ENCODE measurements around the gene PPME1. TPM values are rescaled to one million over a fixed set of nuclear protein-coding genes. Genes with fewer than 3 reads are reported as not detected.
"Not testable (repeated sequence)": the region's sequence is repeated elsewhere in the genome, so short reads cannot be mapped to it uniquely, and the experiment has no call there.

The PPME1 gene, protein sequence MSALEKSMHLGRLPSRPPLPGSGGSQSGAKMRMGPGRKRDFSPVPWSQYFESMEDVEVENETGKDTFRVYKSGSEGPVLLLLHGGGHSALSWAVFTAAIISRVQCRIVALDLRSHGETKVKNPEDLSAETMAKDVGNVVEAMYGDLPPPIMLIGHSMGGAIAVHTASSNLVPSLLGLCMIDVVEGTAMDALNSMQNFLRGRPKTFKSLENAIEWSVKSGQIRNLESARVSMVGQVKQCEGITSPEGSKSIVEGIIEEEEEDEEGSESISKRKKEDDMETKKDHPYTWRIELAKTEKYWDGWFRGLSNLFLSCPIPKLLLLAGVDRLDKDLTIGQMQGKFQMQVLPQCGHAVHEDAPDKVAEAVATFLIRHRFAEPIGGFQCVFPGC
- 51.3 TPM for polyA plus RNA-seq (2013, experiment 1 of 4)
- polyA plus RNA-seq (2013, experiment 2 of 4), result 43.0 TPM
- 36.3 TPM for polyA plus RNA-seq (2013, experiment 3 of 4)
- 42.2 TPM for polyA plus RNA-seq (2013, experiment 4 of 4)

DNA sequence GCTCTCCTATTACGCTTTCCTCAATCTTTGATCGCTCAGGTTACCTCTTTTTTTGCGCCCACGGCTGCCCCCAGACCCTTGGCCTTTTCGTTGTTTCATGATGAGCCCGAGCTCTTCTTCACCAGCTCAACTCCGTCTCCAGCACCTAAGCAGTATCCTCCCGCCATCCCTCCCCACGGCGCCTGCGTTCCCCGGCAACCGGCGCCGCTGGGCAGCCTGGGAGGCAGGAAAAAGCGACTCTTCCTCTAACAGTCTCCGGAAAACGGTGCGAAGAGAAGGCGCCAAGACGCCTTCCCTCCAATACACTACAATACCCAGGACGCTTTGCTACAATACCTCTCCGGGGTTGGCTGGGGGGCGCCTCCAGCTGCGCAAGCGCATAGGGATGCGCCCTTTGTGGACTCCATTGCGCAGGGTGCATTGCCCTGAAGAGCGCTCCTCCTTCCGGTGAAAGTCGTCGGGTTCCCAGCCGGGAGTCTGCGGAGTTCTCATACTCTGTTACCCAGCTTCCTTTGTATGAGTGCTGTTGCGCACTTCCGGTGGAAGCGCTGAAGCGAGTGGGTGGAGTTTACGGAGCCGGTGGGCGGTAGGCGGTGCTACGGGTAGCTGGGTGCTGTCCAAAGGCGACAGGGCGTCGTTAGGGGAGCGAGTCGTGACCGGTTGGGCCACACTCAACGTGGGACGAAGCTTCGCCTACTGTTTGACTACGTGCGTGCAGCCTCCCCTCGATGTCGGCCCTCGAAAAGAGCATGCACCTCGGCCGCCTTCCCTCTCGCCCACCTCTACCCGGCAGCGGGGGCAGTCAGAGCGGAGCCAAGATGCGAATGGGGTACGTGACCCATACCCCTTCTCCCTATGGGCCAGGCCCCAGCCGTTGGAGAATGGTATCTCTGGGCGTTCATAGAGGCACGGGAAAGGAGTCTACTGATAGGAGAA, at the start of gene PPME1, which contains the start of gene C2CD3:
PPME1 (plus strand) TSS at position 596 of the 936 bp plus-strand sequence; CDS start at position 729, 133 bp downstream.
C2CD3 (minus strand) TSS at position 309 of the 936 bp plus-strand sequence; CDS start at position 99, 210 bp downstream.
- peaks cover 20% of the 10 kb centered on the region for H3K4me1 ChIP-seq (ENCODE audit: control insufficient read depth, insufficient read depth, low read length)
- peak within 1 kb of the TSS; percentile 87 for H3K27ac ChIP-seq (ENCODE audit: insufficient read depth, low read depth, low read length, poor library complexity, severe bottlenecking)
- no peaks in the 10 kb centered on the region for H3K27me3 ChIP-seq (ENCODE audit: control insufficient read depth, insufficient read depth, low read length, poor library complexity, severe bottlenecking)
- peaks cover 10% of the 10 kb centered on the region for H3K36me3 ChIP-seq (ENCODE audit: control insufficient read depth, insufficient read depth, low read length)
- H3K4me3 ChIP-seq (ENCODE audit: insufficient read depth, low read depth, low read length), result peak within 1 kb of the TSS; percentile 97
- no peaks in the 10 kb centered on the region for H3K9me3 ChIP-seq (ENCODE audit: control insufficient read depth, low read length)
- WGBS, 2 experiments, result 0% methylated on average over 68 of the region's 68 CpGs

- 93 to 94% methylated on average over 5 of the region's 5 CpGs for WGBS, 2 experiments
- H3K9me3 ChIP-seq (ENCODE audit: control insufficient read depth, low read length), result no peaks in the 10 kb centered on the region
- H3K4me3 ChIP-seq (ENCODE audit: insufficient read depth, low read depth, low read length), result no peak overlapping the region
Observed at GRCh38 chr11:74121804-74122203, 49.3 kb upstream of the PPME1 start.

GRCh38 chr11:74123008-74123448, 48.1 kb upstream of the PPME1 start:
- H3K27ac ChIP-seq (ENCODE audit: insufficient read depth, low read depth, low read length, poor library complexity, severe bottlenecking), result no peak overlapping the region
- H3K4me1 ChIP-seq (ENCODE audit: control insufficient read depth, insufficient read depth, low read length), result no peaks in the 10 kb centered on the region
- H3K36me3 ChIP-seq (ENCODE audit: control insufficient read depth, insufficient read depth, low read length), result no peaks in the 10 kb centered on the region
- no peak overlapping the region for H3K4me3 ChIP-seq (ENCODE audit: insufficient read depth, low read depth, low read length)
- no peaks in the 10 kb centered on the region for H3K27me3 ChIP-seq (ENCODE audit: control insufficient read depth, insufficient read depth, low read length, poor library complexity, severe bottlenecking)
- H3K9me3 ChIP-seq (ENCODE audit: control insufficient read depth, low read length), result no peaks in the 10 kb centered on the region

More at GRCh38 chr11:74121804-74122203, 49.3 kb upstream of the PPME1 start:
- Histone ChIP-seq H3K36me3 (ENCODE audit: control insufficient read depth, insufficient read depth, low read length) (peaks cover 4% of the 10 kb centered on the region), H3K4me1 (ENCODE audit: control insufficient read depth, insufficient read depth, low read length) (no peaks in the 10 kb centered on the region), H3K27ac (ENCODE audit: insufficient read depth, low read depth, low read length, poor library complexity, severe bottlenecking) (no peak overlapping the region), H3K27me3 (ENCODE audit: control insufficient read depth, insufficient read depth, low read length, poor library complexity, severe bottlenecking) (no peaks in the 10 kb centered on the region)

DNA sequence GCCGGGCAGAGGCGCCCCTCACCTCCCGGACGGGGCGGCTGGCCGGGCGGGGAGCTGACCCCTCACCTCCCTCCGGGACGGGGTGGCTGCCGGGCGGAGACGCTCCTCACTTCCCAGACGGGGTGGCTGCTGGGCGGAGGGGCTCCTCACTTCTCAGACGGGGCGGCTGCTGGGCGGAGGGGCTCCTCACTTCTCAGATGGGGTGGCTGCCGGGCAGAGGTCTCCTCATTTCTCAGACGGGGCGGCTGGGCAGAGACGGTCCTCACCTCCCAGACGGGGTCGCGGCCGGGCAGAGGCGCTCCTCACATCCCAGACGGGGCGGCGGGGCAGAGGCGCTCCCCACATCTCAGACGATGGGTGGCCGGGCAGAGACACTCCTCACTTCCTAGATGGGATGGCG, 42.0 kb upstream of the PPME1 start:
- not testable (repeated sequence) for H3K4me3 ChIP-seq (ENCODE audit: insufficient read depth, low read depth, low read length); H3K27ac ChIP-seq (ENCODE audit: insufficient read depth, low read depth, low read length, poor library complexity, severe bottlenecking); H3K4me1 ChIP-seq (ENCODE audit: control insufficient read depth, insufficient read depth, low read length); H3K27me3 ChIP-seq (ENCODE audit: control insufficient read depth, insufficient read depth, low read length, poor library complexity, severe bottlenecking); H3K9me3 ChIP-seq (ENCODE audit: control insufficient read depth, low read length)
- peaks cover 22% of the 10 kb centered on the region for H3K36me3 ChIP-seq (ENCODE audit: control insufficient read depth, insufficient read depth, low read length)
- WGBS, 2 experiments, result 94 to 97% methylated on average over 27 to 29 of the region's 33 CpGs

GRCh38 chr11:74132833-74133232, 38.3 kb upstream of the PPME1 start:
- Histone ChIP-seq H3K36me3 (ENCODE audit: control insufficient read depth, insufficient read depth, low read length) (peaks cover 28% of the 10 kb centered on the region), H3K4me3 (ENCODE audit: insufficient read depth, low read depth, low read length) (no peak overlapping the region)

GRCh38 chr11:74133436-74133835, 37.7 kb upstream of the PPME1 start:
- no peaks in the 10 kb centered on the region for H3K4me1 ChIP-seq (ENCODE audit: control insufficient read depth, insufficient read depth, low read length)
- H3K27ac ChIP-seq (ENCODE audit: insufficient read depth, low read depth, low read length, poor library complexity, severe bottlenecking), result no peak overlapping the region
- H3K36me3 ChIP-seq (ENCODE audit: control insufficient read depth, insufficient read depth, low read length), result peaks cover 28% of the 10 kb centered on the region
- H3K9me3 ChIP-seq (ENCODE audit: control insufficient read depth, low read length), result no peaks in the 10 kb centered on the region
- no peaks in the 10 kb centered on the region for H3K27me3 ChIP-seq (ENCODE audit: control insufficient read depth, insufficient read depth, low read length, poor library complexity, severe bottlenecking)
- H3K4me3 ChIP-seq (ENCODE audit: insufficient read depth, low read depth, low read length), result no peak overlapping the region
- WGBS, 2 experiments, result 95 to 98% methylated on average over 2 to 3 of the region's 3 CpGs

More at GRCh38 chr11:74132833-74133232, 38.3 kb upstream of the PPME1 start:
- Histone ChIP-seq H3K27ac (ENCODE audit: insufficient read depth, low read depth, low read length, poor library complexity, severe bottlenecking) (no peak overlapping the region), H3K9me3 (ENCODE audit: control insufficient read depth, low read length) (no peaks in the 10 kb centered on the region), H3K27me3 (ENCODE audit: control insufficient read depth, insufficient read depth, low read length, poor library complexity, severe bottlenecking) (no peaks in the 10 kb centered on the region), H3K4me1 (ENCODE audit: control insufficient read depth, insufficient read depth, low read length) (no peaks in the 10 kb centered on the region)
- WGBS, 2 experiments, result 85 to 98% methylated on average over 3 of the region's 3 CpGs

DNA sequence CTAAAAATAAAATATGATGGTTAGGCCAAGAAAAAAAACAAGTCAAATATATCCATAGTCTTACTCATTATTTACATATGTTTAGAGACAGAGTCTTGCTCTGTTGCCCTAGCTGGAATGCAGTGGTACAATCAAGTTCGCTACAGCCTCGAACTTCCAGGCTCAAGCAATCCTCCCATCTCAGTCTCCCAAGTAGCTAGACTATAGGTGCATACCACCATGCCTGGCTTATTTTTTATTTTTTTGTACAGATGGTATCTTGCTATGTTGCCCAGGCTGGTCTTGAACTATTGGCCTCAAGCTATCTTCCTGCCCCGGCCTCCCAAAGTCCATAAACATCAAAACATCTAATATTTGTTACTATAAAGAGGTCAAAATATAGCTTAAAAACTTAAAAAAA, 36.4 kb upstream of the PPME1 start:
- Histone ChIP-seq H3K4me3 (ENCODE audit: insufficient read depth, low read depth, low read length) (no peak overlapping the region), H3K36me3 (ENCODE audit: control insufficient read depth, insufficient read depth, low read length) (peaks cover 28% of the 10 kb centered on the region), H3K27me3 (ENCODE audit: control insufficient read depth, insufficient read depth, low read length, poor library complexity, severe bottlenecking) (no peaks in the 10 kb centered on the region), H3K27ac (ENCODE audit: insufficient read depth, low read depth, low read length, poor library complexity, severe bottlenecking) (no peak overlapping the region), H3K4me1 (ENCODE audit: control insufficient read depth, insufficient read depth, low read length) (no peaks in the 10 kb centered on the region), H3K9me3 (ENCODE audit: control insufficient read depth, low read length) (no peaks in the 10 kb centered on the region)
- 92 to 96% methylated on average over 2 of the region's 3 CpGs for WGBS, 2 experiments

DNA sequence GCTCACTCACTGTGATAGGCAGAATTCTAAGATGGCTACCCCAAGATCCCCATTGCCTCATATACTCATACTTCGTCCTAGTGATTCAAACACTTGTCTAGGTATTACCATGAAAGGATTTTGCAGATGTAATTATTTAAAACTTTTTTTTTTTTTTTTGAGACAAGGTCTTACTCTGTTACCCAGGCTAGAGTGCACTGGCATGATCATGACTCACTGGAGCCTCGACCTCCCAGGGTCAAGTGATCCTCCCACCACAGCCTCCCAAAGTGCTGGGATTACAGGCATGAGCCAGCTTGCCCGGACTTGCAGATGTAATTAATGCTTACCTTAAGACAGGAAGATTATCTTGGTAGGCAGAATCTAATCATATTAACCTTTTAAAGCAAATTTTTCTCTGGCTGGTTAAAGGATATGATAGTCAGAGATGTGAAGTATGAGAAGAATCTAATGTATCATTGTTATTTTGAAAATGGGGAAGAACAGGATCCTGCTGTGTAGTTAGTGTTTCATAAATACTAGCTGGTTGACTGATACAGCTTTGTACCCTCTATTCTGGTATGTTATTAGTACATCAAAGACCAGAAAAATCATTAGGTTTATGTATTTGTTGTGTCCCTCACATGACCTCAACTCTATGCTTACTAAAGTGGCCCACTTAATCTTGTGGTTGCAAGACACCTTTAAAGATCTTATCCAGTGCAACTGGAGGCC, 35.8 kb upstream of the PPME1 start:
- Histone ChIP-seq H3K27me3 (ENCODE audit: control insufficient read depth, insufficient read depth, low read length, poor library complexity, severe bottlenecking) (no peaks in the 10 kb centered on the region), H3K4me3 (ENCODE audit: insufficient read depth, low read depth, low read length) (no peak overlapping the region), H3K4me1 (ENCODE audit: control insufficient read depth, insufficient read depth, low read length) (no peaks in the 10 kb centered on the region), H3K36me3 (ENCODE audit: control insufficient read depth, insufficient read depth, low read length) (peaks cover 26% of the 10 kb centered on the region), H3K9me3 (ENCODE audit: control insufficient read depth, low read length) (no peaks in the 10 kb centered on the region), H3K27ac (ENCODE audit: insufficient read depth, low read depth, low read length, poor library complexity, severe bottlenecking) (no peak overlapping the region)
- 93 to 100% methylated on average over 2 to 3 of the region's 3 CpGs for WGBS, 2 experiments

DNA sequence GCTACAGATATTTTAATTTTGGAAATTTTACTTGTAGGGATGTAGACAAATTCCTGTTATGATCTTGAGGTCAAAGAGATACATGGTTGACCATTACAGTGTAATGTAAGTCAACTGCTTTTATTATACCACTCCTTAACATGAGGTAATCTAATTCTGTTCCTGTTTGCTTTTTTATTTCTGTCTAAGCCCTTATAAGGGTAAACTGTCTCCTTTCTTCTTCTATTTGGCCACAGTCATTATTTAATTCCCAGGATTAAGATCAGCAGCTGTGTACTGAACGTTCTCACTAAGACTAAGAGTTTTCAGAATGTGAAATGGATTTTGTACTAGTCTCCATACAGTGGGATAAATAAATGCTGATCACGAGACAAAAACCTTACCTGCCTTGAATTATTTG, 33.1 kb upstream of the PPME1 start:
- Histone ChIP-seq H3K27ac (ENCODE audit: insufficient read depth, low read depth, low read length, poor library complexity, severe bottlenecking) (no peak overlapping the region), H3K4me1 (ENCODE audit: control insufficient read depth, insufficient read depth, low read length) (no peaks in the 10 kb centered on the region), H3K9me3 (ENCODE audit: control insufficient read depth, low read length) (no peaks in the 10 kb centered on the region), H3K36me3 (ENCODE audit: control insufficient read depth, insufficient read depth, low read length) (peaks cover 6% of the 10 kb centered on the region), H3K27me3 (ENCODE audit: control insufficient read depth, insufficient read depth, low read length, poor library complexity, severe bottlenecking) (no peaks in the 10 kb centered on the region), H3K4me3 (ENCODE audit: insufficient read depth, low read depth, low read length) (no peak overlapping the region)
- WGBS, 2 experiments, result 92 to 96% methylated on average over 2 of the region's 2 CpGs
